Panc1 (cell line): ENCODE results near the gene DOCK4. TPM values are rescaled to one million over a fixed set of nuclear protein-coding genes. Genes with fewer than 3 reads are reported as not detected.

ENCODE experiments used
- ATAC-seq: fragments of 200-7000 bp; cut with Tn5 transposase; 2 replicates; pipeline ENCODE4 v1.9.1; 2020; ENCODE audit warnings: mild to moderate bottlenecking, moderate library complexity
- BruUV-seq: library from RNA; stranded (reverse); fragments of 400-500 nt; replicated peaks from 2 replicates; lab custom pipeline; 2021; lab: Mats Ljungman, UMichigan
- CTCF ChIA-PET: fragments of 300-600 bp; sonication (Branson Sonifier 250); formaldehyde crosslinking; loops from one replicate; lab custom pipeline; 2022; ENCODE audit warnings: antibody characterized with exemption; lab: Charles Lee
- POLR2A ChIA-PET: fragments of 300-600 bp; sonication (Branson Sonifier 250); formaldehyde crosslinking; loops from one replicate; lab custom pipeline; 2022; ENCODE audit warnings: antibody characterized with exemption; lab: Charles Lee
- DNase-seq: peaks from one replicate; pipeline ENCODE4 v3.0.0-alpha.2; 2010; ENCODE audit warnings: low read depth, low spot score
- H3K27ac ChIP-seq: 2 replicates; pipeline ENCODE4 v1.5.1; 2011; ENCODE audit warnings: mild to moderate bottlenecking, low read length, inconsistent platforms
- H3K27me3 ChIP-seq: fragments of 200-500 bp; sonication (Bioruptor generic); 2 replicates; pipeline ENCODE4 v1.6.0; 2014; ENCODE audit warnings: low read length, inconsistent platforms; ENCODE audit not compliant: control insufficient read depth, insufficient read depth
- H3K36me3 ChIP-seq: fragments of 200-500 bp; sonication (Bioruptor generic); 2 replicates; pipeline ENCODE4 v1.5.1; 2014; ENCODE audit warnings: inconsistent platforms, mild to moderate bottlenecking, low read length, moderate library complexity; ENCODE audit not compliant: control insufficient read depth, insufficient read depth
- H3K4me1 ChIP-seq: 2 replicates; pipeline ENCODE4 v1.5.1; 2011; ENCODE audit warnings: inconsistent platforms, mild to moderate bottlenecking, low read length, moderate library complexity; ENCODE audit not compliant: control insufficient read depth, insufficient read depth
- H3K4me3 ChIP-seq, 2 experiments: 2 replicates each; pipeline ENCODE4 v1.5.1; 2011 to 2012; ENCODE audit warnings: low read depth in 2 of 2, low read length in 2 of 2, mild to moderate bottlenecking in 2 of 2, inconsistent platforms in 1 of 2, moderate library complexity in 1 of 2
- H3K9me3 ChIP-seq: fragments of 200-500 bp; sonication (Bioruptor generic); 2 replicates; pipeline ENCODE4 v1.5.1; 2014; ENCODE audit warnings: low read depth, mild to moderate bottlenecking, inconsistent platforms, low read length, moderate library complexity; ENCODE audit not compliant: control insufficient read depth, insufficient read depth
- CTCF ChIP-seq: fragments of 450-650 bp; IDR thresholded peaks from 2 replicates; pipeline ENCODE4 v1.5.1; 2017; ENCODE audit warnings: mild to moderate bottlenecking
- POLR2AphosphoS5 ChIP-seq: IDR thresholded peaks from 2 replicates; pipeline ENCODE4 v1.6.1; 2012; ENCODE audit warnings: mild to moderate bottlenecking, low read depth, low read length, moderate library complexity
- REST ChIP-seq, 2 experiments: IDR thresholded peaks; 2 replicates each; pipeline ENCODE4 v1.6.1; 2011 to 2012; ENCODE audit warnings: low read depth in 2 of 2, control low read depth in 1 of 2, low read length in 1 of 2, mild to moderate bottlenecking in 1 of 2, moderate library complexity in 1 of 2; ENCODE audit not compliant: insufficient read depth in 1 of 2
- SIN3A ChIP-seq: IDR thresholded peaks from 2 replicates; pipeline ENCODE4 v1.6.1; 2012; ENCODE audit warnings: low read depth, mild to moderate bottlenecking, low read length, moderate library complexity, borderline replicate concordance; ENCODE audit not compliant: insufficient read depth
- TCF7L2 ChIP-seq: IDR thresholded peaks from 2 replicates; pipeline ENCODE4 v1.6.1; 2011; ENCODE audit warnings: mild to moderate bottlenecking, low read depth, low read length, inconsistent platforms
- in situ Hi-C: cut with HindIII; loops from 2 replicates; pipeline ENCODE4 v1.10.0; 2016; ENCODE audit warnings: low sequenced_read_pairs, low pct_unique_long_range_greater_than_20kb
- intact Hi-C: fragments of 100-400 bp; cut with micrococcal nuclease; formaldehyde crosslinking; loops from one replicate; pipeline ENCODE4 v1.10.0; 2022; ENCODE audit not compliant: unreplicated experiment
- total RNA-seq: library from RNA; stranded (reverse); gene quantifications from one replicate; pipeline ENCODE4 v1.2.1, GENCODE V29; 2021; ENCODE audit not compliant: unreplicated experiment

Gene DOCK4
- total RNA-seq, 1 experiment from 2014 or later: 10.8 TPM

GRCh38 chr7:112160771-112161150 is 45.4 kb downstream of the DOCK4 start:
- in situ Hi-C loops (no loop called here), intact Hi-C loops (no loop called here)
- peaks cover 11% of the 10 kb centered on the region for H3K4me1 ChIP-seq
- ChIA-PET POLR2A (no interaction called here), CTCF (no interaction called here)
- TF ChIP-seq TCF7L2 (no peak), SIN3A (no peak), REST (IDR thresholded peaks at IDR 0.05; ENCODE audit: insufficient read depth in 1 of 2, low read depth in 2 of 2, low read length in 1 of 2) (no peak), POLR2AphosphoS5 (no peak), CTCF (no peak)
- DNase-seq (no peak), ATAC-seq (no peak)
- no TSS peak for BruUV-seq
- H3K27me3 ChIP-seq: no peaks in the 10 kb centered on the region
- no peaks in the 10 kb centered on the region for H3K36me3 ChIP-seq
- no peak overlapping the region for H3K27ac ChIP-seq
- no peak overlapping the region for H3K4me3 ChIP-seq
- no peaks in the 10 kb centered on the region for H3K9me3 ChIP-seq

- no peak overlapping the region for H3K27ac ChIP-seq
- in situ Hi-C loops: no loop called here
- peaks cover 11% of the 10 kb centered on the region for H3K4me1 ChIP-seq
- POLR2A ChIA-PET: no interaction called here
- no TSS peak for BruUV-seq
- intact Hi-C loops: no loop called here
- peak; percentile 13 for DNase-seq
- no peaks in the 10 kb centered on the region for H3K27me3 ChIP-seq
- no peaks in the 10 kb centered on the region for H3K9me3 ChIP-seq
- TF ChIP-seq TCF7L2 (no peak), REST (IDR thresholded peaks at IDR 0.05; ENCODE audit: insufficient read depth in 1 of 2, low read depth in 2 of 2, low read length in 1 of 2) (no peak), SIN3A (no peak)
- ATAC-seq: peak; percentile 81
- CTCF ChIA-PET: no interaction called here
- H3K36me3 ChIP-seq: no peaks in the 10 kb centered on the region
- no peak overlapping the region for H3K4me3 ChIP-seq
These were observed 45.9 kb downstream of the DOCK4 start for GRCh38 chr7:112160130-112160770.
